ENCODE data around the gene ELL2.

Gene ELL2

GRCh38 chr5:95842854-95843544 lies 118.7 kb downstream of the ELL2 start:
- Histone ChIP-seq H3K4me1 (ENCODE audit: low read length) (peaks cover 20% of the 10 kb centered on the region), H3K27ac (ENCODE audit: low read length) (peak overlapping the region; percentile 15; the same call in 1 of the 2 replicates), H3K79me2 (ENCODE audit: low read length) (no peaks in the 10 kb centered on the region), H3K36me3 (replicated peaks; ENCODE audit: insufficient read depth, low read length) (no peaks in the 10 kb centered on the region), H3K9me3 (replicated peaks; ENCODE audit: insufficient read depth, low read length) (no peaks in the 10 kb centered on the region), H4K20me1 (ENCODE audit: insufficient read depth, low read length) (no peaks in the 10 kb centered on the region), H3K4me3 (ENCODE audit: low read length) (no peak overlapping the region), H3K27me3 (replicated peaks; ENCODE audit: insufficient read depth, low read length) (no peaks in the 10 kb centered on the region), H3K9me2 (replicated peaks; ENCODE audit: insufficient read depth, low read length) (no peaks in the 10 kb centered on the region), H2AFZ (ENCODE audit: low read length) (peak overlapping the region; percentile 43), H3K9ac (ENCODE audit: low read length) (no peak overlapping the region), H3K4me2 (ENCODE audit: low read depth, low read length) (peak overlapping the region; percentile 16; the same call in 1 of the 2 replicates), H3F3A (ENCODE audit: insufficient read depth, low read length) (no peaks in the 10 kb centered on the region)
- TF ChIP-seq EZH2phosphoT487 (IDR thresholded peaks at IDR 0.05; ENCODE audit: low read length) (no peak), EZH2 (optimal IDR thresholded peaks at IDR 0.05; ENCODE audit: low read depth, low read length) (no peak), CTCF (IDR thresholded peaks at IDR 0.05; ENCODE audit: low read length) (peak; percentile 63)
- peak; percentile 94 for DNase-seq

GRCh38 chr5:95841914-95842812 lies 119.5 kb downstream of the ELL2 start:
- Histone ChIP-seq H3K79me2 (ENCODE audit: low read length) (no peaks in the 10 kb centered on the region), H2AFZ (ENCODE audit: low read length) (no peak overlapping the region), H3K27me3 (replicated peaks; ENCODE audit: insufficient read depth, low read length) (no peaks in the 10 kb centered on the region), H3K4me3 (ENCODE audit: low read length) (no peak overlapping the region), H3K9me3 (replicated peaks; ENCODE audit: insufficient read depth, low read length) (no peaks in the 10 kb centered on the region), H4K20me1 (ENCODE audit: insufficient read depth, low read length) (no peaks in the 10 kb centered on the region), H3K9ac (ENCODE audit: low read length) (no peak overlapping the region), H3K36me3 (replicated peaks; ENCODE audit: insufficient read depth, low read length) (no peaks in the 10 kb centered on the region), H3K4me1 (ENCODE audit: low read length) (peaks cover 20% of the 10 kb centered on the region), H3K27ac (ENCODE audit: low read length) (no peak overlapping the region), H3K4me2 (ENCODE audit: low read depth, low read length) (no peak overlapping the region), H3K9me2 (replicated peaks; ENCODE audit: insufficient read depth, low read length) (no peaks in the 10 kb centered on the region), H3F3A (ENCODE audit: insufficient read depth, low read length) (no peaks in the 10 kb centered on the region)
- no peak for TF ChIP-seq EZH2 (optimal IDR thresholded peaks at IDR 0.05; ENCODE audit: low read depth, low read length)
- TF ChIP-seq EZH2phosphoT487 (IDR thresholded peaks at IDR 0.05; ENCODE audit: low read length) = no peak
- no peak for TF ChIP-seq CTCF (IDR thresholded peaks at IDR 0.05; ENCODE audit: low read length)
- no peak for DNase-seq

GRCh38 chr5:95840956-95841705 lies 120.5 kb downstream of the ELL2 start:
- no peak overlapping the region for H2AFZ ChIP-seq (ENCODE audit: low read length)
- no peak overlapping the region for H3K4me2 ChIP-seq (ENCODE audit: low read depth, low read length)
- no peaks in the 10 kb centered on the region for H3K9me2 ChIP-seq (replicated peaks; ENCODE audit: insufficient read depth, low read length)
- no peak overlapping the region for H3K27ac ChIP-seq (ENCODE audit: low read length)
- peaks cover 29% of the 10 kb centered on the region for H3K4me1 ChIP-seq (ENCODE audit: low read length)
- DNase-seq = no peak
- H4K20me1 ChIP-seq (ENCODE audit: insufficient read depth, low read length) = no peaks in the 10 kb centered on the region
- no peak overlapping the region for H3K9ac ChIP-seq (ENCODE audit: low read length)
- no peaks in the 10 kb centered on the region for H3K36me3 ChIP-seq (replicated peaks; ENCODE audit: insufficient read depth, low read length)
- peaks cover 7% of the 10 kb centered on the region for H3F3A ChIP-seq (ENCODE audit: insufficient read depth, low read length)
- TF ChIP-seq CTCF (IDR thresholded peaks at IDR 0.05; ENCODE audit: low read length) (no peak), EZH2 (optimal IDR thresholded peaks at IDR 0.05; ENCODE audit: low read depth, low read length) (no peak), EZH2phosphoT487 (IDR thresholded peaks at IDR 0.05; ENCODE audit: low read length) (no peak)
- no peaks in the 10 kb centered on the region for H3K9me3 ChIP-seq (replicated peaks; ENCODE audit: insufficient read depth, low read length)
- H3K27me3 ChIP-seq (replicated peaks; ENCODE audit: insufficient read depth, low read length) = no peaks in the 10 kb centered on the region
- H3K4me3 ChIP-seq (ENCODE audit: low read length) = no peak overlapping the region
- H3K79me2 ChIP-seq (ENCODE audit: low read length) = no peaks in the 10 kb centered on the region
